Left lung (tissue), 10 donors: ENCODE results near the gene MED23. TPM values are rescaled to one million over a fixed set of nuclear protein-coding genes. Genes with fewer than 3 reads are reported as not detected.

Experiments
- ATAC-seq: fragments of 200-7000 bp; cut with Tn5 transposase; one replicate; pipeline ENCODE4 v1.9.1; 2020; ENCODE audit warnings: moderate library complexity
- DNase-seq, 4 donors: peaks; one replicate each; pipeline ENCODE4 v3.0.0-alpha.2; 2013 to 2020
- H3K27ac ChIP-seq, 2 donors: fragments of 200-600 bp; sonication (generic) in 1 of 2; one replicate each; pipeline versions ENCODE4 v1.5.0 to v1.8.0; 2020 to 2021
- H3K27me3 ChIP-seq, 2 donors: fragments of 200-600 bp; sonication (generic) in 1 of 2; one replicate each; pipeline versions ENCODE4 v1.5.0 to v1.8.0; 2020 to 2021
- H3K36me3 ChIP-seq, 2 donors: fragments of 200-600 bp; sonication (generic) in 1 of 2; one replicate each; pipeline versions ENCODE4 v1.5.0 to v1.8.0; 2020 to 2021
- H3K4me1 ChIP-seq, 2 donors: fragments of 200-600 bp; one replicate each; pipeline ENCODE4 v1.8.0; 2021
- H3K4me3 ChIP-seq, 2 donors: fragments of 200-600 bp; sonication (generic) in 1 of 2; one replicate each; pipeline versions ENCODE4 v1.5.0 to v1.8.0; 2020 to 2021; ENCODE audit warnings: mild to moderate bottlenecking in 1 of 2
- H3K9me3 ChIP-seq, 2 donors: fragments of 200-600 bp; sonication (generic) in 1 of 2; one replicate each; pipeline versions ENCODE4 v1.5.0 to v1.8.0; 2020 to 2021
- CTCF ChIP-seq, 2 donors: fragments of 200-600 bp; sonication (generic) in 1 of 2; IDR thresholded peaks; one replicate each; pipeline versions ENCODE4 v1.5.0 to v1.8.0; 2021; ENCODE audit warnings: antibody characterized with exemption in 2 of 2
- intact Hi-C, 2 donors: fragments of 100-400 bp; cut with DNase I; formaldehyde crosslinking; loops; one replicate each; pipeline versions ENCODE4 v1.11.2 to v1.14.2; 2022
- polyA plus RNA-seq, 6 donors: library from polyadenylated mRNA; unstranded; fragments of 120-200 nt; gene quantifications; one replicate each; pipeline ENCODE4 v1.2.1, GENCODE V29; 2013; ENCODE audit not compliant: insufficient read length in 6 of 6
- total RNA-seq, 2 donors: library from RNA; stranded (reverse); fragmentation: NEBNext Ultra II Directional; extraction: Animal tissue kit (Norgen Biotek cat#: 25700); gene quantifications; one replicate each; pipeline ENCODE4 v1.2.1, GENCODE V29; 2021
- donor health status: DM: no; HTN: yes; CAD: no.
- donor health status: DM: no; HTN: no; CAD: no.

Gene MED23
- total and polyA plus RNA-seq, 8 donors: 25.9 to 62.5 (median 52.6) TPM

DNA sequence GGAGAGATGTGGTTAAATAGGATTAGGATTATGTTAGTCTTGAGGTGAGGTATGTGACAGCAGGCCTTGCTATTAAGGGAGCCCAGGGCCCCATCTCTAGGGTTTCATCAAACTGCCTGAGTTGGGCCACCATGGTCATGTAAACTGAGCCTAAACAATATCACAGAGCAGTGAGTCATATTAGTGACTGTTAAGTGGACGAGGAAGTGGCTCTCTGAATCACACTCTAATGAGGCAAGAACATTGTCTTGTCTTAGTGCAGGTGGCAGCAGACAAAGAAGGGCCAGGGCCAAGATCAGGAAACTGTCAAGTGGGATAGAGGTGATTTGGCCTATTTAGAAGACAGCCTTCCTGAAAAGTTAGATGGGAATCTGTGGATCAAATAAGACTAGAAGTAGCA lies 32.2 kb upstream of the MED23 start:
- no peak for DNase-seq
- ATAC-seq: no peak

DNA sequence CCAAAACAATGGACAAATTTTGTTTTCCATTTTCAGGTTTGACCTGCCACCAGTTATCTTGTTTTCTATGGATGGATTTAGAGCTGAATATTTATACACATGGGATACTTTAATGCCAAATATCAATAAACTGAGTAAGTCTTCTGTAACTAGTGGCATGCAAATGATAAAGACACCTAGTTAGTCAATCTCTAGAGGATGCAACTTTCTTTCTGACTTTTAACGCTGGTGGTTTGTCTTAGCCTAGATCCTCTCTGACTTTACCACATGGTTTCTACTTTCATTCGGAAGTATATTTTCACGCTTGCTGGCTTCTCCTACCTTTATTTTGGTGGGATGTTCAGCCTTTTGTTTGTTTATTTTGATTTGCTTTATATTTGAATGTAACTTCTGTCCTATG lies 30.2 kb upstream of the MED23 start:
- Histone ChIP-seq H3K9me3 (no peaks in the 10 kb centered on the region), H3K4me3 (no peak overlapping the region), H3K36me3 (no peaks in the 10 kb centered on the region), H3K4me1 (no peaks in the 10 kb centered on the region), H3K27me3 (no peaks in the 10 kb centered on the region), H3K27ac (no peak overlapping the region)
- TF ChIP-seq CTCF (IDR thresholded peaks at IDR 0.05): no peak
- intact Hi-C loops: no loop called here
- DNase-seq (no peak), ATAC-seq (no peak)

More for the DNA sequence above, 32.2 kb upstream of the MED23 start:
- H3K9me3 ChIP-seq: no peaks in the 10 kb centered on the region
- H3K27ac ChIP-seq: no peak overlapping the region
- H3K4me1 ChIP-seq: no peaks in the 10 kb centered on the region
- TF ChIP-seq CTCF (IDR thresholded peaks at IDR 0.05): no peak
- H3K27me3 ChIP-seq: no peaks in the 10 kb centered on the region
- intact Hi-C loops: no loop called here
- no peaks in the 10 kb centered on the region for H3K36me3 ChIP-seq
- no peak overlapping the region for H3K4me3 ChIP-seq

- DNase-seq: no peak
- H3K36me3 ChIP-seq: no peaks in the 10 kb centered on the region
- no peak overlapping the region for H3K27ac ChIP-seq
- H3K4me3 ChIP-seq: no peak overlapping the region
- intact Hi-C loops: no loop called here
- H3K4me1 ChIP-seq: no peaks in the 10 kb centered on the region
- no peak for ATAC-seq
- no peaks in the 10 kb centered on the region for H3K27me3 ChIP-seq
- no peaks in the 10 kb centered on the region for H3K9me3 ChIP-seq
- TF ChIP-seq CTCF (IDR thresholded peaks at IDR 0.05): no peak
These were observed 29.6 kb upstream of the MED23 start for GRCh38 chr6:131657630-131658111.

- no peaks in the 10 kb centered on the region for H3K27me3 ChIP-seq
- no peaks in the 10 kb centered on the region for H3K4me1 ChIP-seq
- ATAC-seq: no peak
- no peak for DNase-seq
- no peak overlapping the region for H3K4me3 ChIP-seq
- H3K9me3 ChIP-seq: no peaks in the 10 kb centered on the region
- H3K27ac ChIP-seq: no peak overlapping the region
- intact Hi-C loops: no loop called here
- no peaks in the 10 kb centered on the region for H3K36me3 ChIP-seq
- no peak for TF ChIP-seq CTCF (IDR thresholded peaks at IDR 0.05)
These were observed 29.2 kb upstream of the MED23 start for GRCh38 chr6:131657222-131657621.

DNA sequence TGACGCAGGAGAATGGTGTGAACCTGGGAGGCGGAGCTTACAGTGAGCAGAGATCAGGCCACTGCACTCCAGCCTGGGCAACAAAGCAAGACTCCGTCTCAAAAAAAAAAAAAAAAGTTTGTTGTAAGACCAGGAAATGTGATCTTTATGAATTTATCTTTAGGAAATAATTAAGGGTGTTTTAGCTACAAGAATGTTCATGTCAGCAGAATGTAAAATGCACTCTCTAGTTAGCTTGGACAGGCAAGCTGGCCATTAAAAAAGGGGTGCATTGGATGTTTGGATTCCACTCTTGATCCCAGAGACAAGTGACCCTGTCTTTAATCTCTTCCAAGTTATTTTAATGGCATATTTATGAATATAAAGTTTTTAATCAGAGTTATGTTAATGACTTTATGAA lies 28.6 kb upstream of the MED23 start:
- DNase-seq (no peak), ATAC-seq (no peak)
- Histone ChIP-seq H3K27me3 (no peaks in the 10 kb centered on the region), H3K4me3 (no peak overlapping the region), H3K9me3 (no peaks in the 10 kb centered on the region), H3K4me1 (no peaks in the 10 kb centered on the region), H3K27ac (no peak overlapping the region), H3K36me3 (no peaks in the 10 kb centered on the region)
- TF ChIP-seq CTCF (IDR thresholded peaks at IDR 0.05): no peak
- intact Hi-C loops: no loop called here
